ENCODE results near the gene RAPGEF1. TPM values are rescaled to one million over a fixed set of nuclear protein-coding genes. Genes with fewer than 3 reads are reported as not detected.
"Not testable (repeated sequence)": the region's sequence is repeated elsewhere in the genome, so short reads cannot be mapped to it uniquely, and the experiment has no call there.

The RAPGEF1 gene
- polyA plus RNA-seq, 4 donors: 36.8 to 41.5 (median 40.2) TPM

DNA sequence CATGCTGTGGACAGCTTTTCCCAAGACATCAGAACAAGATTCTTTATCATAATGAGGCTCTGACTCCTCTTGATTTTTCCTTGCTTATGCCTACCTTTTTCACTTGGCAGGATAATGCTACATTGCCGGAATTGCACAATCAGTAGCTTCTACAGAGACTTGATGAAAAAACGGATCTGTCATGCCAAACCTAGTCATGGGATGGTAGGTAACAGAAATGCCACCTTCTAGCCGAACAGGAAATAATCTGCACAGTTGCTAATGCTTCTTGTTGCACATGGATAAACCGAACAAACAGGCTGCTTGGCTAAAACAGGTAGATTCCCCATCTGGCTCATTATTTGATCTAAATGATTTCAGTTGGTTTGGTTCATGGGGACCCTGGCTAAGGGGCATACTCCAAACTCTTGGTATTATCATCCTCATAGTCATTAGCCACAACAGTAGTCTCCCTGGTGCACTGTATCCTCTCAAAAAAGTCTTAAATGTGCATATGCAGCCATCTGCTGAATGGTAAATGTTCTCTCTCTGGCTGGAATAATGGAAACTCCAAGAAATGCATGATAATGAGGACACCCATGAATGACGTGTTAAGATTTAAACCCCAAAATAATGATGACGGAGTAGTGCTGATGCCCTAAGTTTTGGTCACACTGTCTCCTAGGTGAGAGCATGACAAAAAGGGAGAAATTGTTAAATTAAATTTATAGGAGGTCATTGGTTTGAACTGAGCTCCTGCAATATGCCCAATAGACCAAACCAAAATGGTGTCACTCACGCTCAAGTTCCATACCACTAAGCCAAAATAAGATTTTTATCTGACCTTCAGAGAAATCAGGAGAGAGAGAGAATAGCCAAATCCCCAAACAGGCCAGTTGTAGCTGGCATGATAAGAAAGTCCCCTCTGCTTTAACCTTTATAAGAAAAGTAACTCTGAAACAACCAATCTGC lies 47.0 kb downstream of the RAPGEF1 start:
- no peak for DNase-seq (ENCODE audit: low read depth in 4 of 4, low spot score in 2 of 4)

DNA sequence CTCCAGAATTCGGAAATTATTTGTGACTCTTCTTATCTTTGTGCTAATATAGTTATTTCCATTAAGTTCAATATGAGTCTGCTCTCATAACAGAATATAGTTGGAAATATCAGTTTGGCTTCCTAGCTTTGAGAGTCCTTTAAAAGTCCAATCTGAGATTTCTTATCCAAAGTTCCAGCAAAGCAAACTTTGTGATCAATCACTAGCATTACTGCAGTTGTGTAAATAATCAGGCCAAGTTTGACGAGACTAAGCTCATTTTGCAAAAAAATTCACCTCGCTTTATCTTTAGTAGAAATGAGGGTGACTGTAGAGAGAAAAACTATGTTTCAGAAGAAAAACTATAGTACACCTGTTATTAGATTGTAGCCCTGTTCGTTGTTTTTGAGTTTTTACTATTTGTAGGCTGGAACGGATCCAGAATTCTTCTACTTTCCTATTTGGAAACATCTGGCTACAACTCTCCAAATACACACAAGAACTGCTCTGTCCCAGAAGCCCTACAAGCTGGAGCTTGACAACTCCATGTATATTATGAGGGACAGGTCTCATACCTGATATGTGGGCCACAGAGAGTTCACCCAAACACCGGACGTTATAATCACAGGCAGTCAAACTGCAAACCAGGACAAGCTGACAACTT lies 47.8 kb downstream of the RAPGEF1 start:
- DNase-seq (ENCODE audit: low read depth in 4 of 4, low spot score in 2 of 4): no peak

DNA sequence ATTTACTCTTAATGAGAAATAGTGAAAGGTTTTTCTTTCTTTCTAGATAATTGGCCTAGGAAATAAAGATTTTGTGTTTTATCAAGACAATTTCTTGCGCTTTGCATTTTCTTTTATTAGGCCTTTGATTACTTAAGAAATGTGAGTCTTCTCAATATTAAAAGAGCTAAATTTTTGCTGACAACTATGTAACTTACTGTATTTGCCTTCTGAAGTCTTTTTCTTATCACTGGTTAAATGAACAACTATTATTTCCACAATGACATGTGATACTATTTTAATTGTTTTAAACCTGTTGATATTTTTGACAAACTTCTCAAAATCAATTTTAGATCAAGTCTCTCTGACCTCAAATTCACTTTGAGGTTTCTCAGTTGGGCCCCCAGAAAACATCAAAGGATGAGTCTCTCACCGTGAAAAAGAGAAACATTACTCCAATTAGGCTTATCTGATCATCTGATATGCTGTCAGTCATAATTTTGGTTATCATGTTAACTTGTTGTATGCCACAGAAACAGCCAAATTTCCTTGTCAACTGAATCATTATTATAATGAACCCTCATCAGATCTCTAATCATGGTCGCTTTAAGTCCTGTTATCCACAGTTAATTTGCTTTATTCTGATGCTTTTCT lies 48.8 kb downstream of the RAPGEF1 start:
- DNase-seq (ENCODE audit: low read depth in 4 of 4, low spot score in 2 of 4): no peak

DNA sequence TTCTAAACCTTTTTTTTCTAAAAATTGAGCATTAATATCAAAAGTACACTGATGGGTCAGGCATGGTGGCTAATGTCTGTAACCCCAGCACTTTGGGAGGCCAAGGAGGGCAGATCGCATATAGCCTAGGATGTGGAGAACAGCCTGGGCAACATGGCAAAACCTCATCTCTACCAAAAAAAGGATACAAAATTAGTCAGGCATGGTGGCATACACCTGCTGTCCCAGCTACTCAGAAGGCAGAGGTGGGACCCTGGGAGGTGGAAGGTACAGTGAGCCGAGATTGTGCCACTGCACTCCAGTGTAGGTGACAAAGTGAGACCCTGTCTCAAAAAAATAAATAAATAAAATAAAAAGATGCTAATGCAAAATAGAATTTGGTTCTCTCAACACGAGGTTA lies 49.4 kb downstream of the RAPGEF1 start:
- DNase-seq (ENCODE audit: low read depth in 4 of 4, low spot score in 2 of 4): no peak

DNA sequence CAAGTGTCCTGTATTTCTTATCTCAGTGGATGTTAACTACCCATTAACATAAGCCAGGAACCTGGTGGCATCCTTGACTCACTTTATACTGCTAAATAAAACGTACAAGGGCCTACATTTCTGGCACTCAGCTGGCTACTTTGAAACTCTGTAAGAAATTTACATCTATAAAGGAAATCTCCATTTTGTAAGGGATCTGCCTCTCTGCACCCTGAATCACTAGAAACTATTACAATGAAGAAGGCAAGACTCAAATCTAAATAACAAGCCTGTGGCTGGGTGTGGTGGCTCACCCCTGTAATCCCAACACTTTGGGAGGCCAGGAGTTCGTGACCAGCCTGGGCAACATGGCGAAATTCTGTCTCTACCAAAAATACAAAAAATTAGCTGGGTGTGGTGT lies 51.5 kb downstream of the RAPGEF1 start:
- DNase-seq (ENCODE audit: low read depth in 4 of 4, low spot score in 2 of 4): no peak

DNA sequence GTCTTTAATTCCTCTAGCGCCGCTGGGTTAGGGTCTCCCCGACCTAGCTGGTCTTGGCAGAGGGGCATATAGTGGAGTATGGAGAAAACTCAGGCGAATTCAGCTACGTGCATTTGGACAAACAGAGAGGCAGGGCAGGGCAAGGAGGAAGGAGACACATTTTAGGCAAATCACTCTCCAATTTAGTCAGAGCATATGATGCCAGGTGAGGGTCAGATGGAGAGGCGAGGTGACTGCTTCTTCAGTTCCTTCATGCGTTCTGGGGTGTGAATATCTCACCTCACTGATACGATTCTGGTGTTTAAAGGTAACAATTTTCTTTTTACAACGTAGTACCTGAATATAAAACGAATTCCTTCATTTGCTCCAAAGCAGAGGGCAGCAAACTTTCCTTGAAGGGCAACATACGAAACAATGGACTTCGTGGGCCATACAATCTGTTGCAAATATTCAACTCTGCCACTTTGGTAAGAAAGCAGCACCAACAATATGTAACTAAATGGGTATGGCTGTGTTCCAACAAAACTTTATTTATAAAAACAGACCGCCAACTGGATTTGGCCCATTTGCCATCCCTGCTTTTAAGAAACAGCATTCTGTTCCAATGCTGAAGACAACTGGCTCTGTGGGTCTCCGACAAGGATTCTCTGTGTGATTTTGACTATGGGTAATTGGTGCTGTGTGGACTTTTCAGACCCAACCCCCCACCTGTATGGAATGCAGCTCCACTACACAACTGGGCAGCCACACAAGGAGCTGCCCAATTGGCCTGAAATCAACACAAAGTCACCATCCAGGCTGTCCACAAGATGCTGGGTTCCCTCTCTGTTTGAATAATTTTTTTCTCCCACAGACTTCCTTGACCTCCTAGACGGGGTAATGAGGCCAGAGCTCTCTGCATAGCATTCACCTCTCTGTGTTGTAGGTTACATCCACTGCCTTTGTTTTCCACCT lies 53.8 kb downstream of the RAPGEF1 start:
- no peak for DNase-seq (ENCODE audit: low read depth in 4 of 4, low spot score in 2 of 4)

DNA sequence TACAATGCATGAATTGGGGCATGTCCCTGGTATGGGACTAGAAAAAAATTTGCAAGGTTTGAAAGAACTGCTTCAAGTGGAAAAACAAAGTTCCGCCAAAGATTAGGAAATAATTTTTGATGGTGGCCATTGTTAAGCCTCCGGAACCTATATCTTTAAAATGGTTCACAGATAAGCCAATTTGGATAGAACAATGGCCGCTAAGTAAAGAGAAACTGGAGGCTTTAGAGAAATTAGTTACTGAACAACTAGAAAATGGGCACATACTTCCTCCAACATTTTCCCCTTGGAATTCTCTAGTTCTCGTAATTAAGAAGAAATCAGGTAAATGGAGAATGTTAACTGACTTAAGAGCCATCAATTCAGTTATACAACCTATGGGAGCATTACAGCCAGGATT lies 56.8 kb downstream of the RAPGEF1 start:
- DNase-seq (ENCODE audit: low read depth in 4 of 4, low spot score in 2 of 4): not testable (repeated sequence)

DNA sequence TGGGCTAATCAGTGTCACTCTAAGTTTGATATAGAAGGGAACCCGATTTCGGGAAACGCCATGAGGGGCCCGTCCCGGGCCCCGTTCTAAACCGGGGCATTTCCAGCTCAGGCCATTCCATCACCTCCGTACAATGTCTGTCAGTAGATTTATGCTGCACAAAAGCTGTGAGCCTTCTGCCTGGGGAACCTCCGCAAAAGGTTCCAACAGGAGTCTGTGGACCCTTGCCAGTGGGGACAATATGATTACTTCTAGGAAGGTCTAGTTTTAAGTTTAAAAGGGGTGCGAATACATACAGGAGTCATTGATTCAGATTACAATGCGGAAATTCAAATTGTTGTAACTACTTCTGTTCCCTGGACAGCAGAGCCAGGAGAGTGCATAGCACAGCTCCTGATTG lies 57.6 kb downstream of the RAPGEF1 start:
- DNase-seq (ENCODE audit: low read depth in 4 of 4, low spot score in 2 of 4): no peak

DNA sequence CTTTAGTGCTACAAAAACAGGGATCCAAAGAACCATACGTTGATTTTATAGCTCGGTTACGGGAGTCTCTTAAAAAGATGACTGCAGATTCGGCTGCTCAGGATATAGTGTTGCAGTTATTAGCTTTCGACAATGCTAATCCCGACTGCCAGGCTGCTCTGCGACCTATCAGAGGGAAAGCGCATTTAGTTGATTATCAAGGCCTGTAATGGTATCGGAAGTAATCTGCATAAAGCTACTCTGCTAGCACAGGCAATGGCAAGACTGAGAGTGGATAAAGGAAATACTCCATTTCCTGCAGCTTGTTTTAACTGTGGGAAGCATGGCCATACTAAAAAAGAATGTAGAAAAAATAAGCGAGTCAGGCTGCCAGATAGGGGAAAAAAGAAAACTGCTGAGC lies 58.0 kb downstream of the RAPGEF1 start:
- DNase-seq (ENCODE audit: low read depth in 4 of 4, low spot score in 2 of 4): not testable (repeated sequence)

DNA sequence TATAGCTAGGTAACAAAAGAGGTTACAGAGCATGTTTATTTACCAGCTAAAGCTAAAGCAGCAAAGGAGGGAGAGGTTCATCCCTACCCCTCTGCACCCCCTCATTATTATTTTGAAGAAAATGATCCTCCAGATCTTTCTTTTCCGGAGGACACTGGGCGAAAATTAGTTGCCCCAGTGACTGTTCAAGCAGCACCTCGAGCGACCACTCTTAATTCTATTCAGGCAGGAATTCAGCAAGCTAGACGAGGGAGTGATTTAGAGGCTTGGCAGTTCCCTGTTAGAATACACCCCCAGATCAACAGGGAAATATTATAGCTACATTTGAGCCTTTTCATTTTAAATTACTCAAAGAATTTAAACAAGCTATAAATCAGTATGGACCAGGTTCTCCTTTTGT lies 58.8 kb downstream of the RAPGEF1 start:
- DNase-seq (ENCODE audit: low read depth in 4 of 4, low spot score in 2 of 4): not testable (repeated sequence)

DNA sequence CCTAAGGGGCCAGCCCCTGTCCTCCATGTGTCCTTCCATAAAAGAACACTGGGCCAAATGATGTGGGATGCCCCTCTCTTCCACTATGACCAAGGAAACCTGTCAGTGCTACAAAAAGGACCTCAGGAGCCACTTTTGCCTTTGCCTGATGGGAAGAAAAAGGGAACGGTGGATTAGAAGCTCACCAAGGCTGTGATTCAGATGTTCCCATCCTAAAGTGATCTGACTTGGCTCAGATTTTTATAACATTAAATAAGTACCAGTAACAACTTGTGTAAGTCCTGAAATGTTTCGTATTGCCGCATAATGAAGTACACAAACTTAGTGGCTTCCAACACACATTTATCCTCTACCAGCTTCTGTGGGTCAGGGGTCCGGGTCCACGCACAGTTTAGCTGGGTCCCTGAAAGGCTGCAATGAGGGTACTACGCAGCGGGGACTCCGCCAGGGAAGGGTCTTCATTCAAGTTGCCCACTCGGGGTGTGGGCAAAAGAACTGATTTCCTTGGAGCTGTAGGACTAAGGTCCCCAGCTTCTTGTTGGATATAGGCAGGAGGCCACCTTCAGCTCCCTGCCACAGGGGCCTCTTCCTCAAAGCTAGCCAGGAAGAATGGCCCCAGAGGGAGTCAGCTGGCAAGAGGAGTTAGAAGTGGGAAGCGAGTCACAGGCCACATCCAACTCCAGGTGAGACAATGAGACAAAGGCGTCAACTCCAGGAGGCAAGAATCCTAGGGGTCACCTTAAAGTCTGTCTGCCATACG lies 60.4 kb downstream of the RAPGEF1 start:
- DNase-seq (ENCODE audit: low read depth in 4 of 4, low spot score in 2 of 4): no peak

DNA sequence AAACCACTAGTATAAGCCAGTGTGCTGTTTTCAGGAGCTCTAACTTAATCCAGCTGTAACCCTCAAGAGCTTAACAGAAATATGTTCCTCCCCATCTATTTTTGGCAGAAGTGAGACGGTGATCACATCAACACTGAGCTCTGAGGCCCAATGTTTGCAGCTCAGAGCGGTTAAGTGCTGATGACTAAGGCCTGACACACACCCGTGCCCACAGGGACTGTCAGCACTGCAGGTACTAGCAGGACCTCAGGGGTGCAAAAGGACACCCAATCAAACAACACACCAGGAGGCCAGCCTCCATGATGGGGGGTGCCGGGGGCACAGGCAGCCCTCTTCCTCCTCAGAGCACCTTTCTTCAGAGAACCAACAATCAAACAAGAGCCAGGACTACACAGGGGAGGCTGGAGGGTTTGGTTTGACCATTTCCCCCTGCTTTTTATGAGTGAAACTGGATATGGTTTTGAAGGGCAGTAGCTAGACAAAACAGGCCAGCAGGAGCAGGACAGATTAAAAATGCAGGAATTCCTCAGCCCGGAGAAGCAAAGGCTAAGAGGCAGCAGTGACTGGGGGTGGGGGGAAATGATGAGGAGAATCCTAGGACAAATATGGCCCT lies 61.3 kb downstream of the RAPGEF1 start:
- no peak for DNase-seq (ENCODE audit: low read depth in 4 of 4, low spot score in 2 of 4)

DNA sequence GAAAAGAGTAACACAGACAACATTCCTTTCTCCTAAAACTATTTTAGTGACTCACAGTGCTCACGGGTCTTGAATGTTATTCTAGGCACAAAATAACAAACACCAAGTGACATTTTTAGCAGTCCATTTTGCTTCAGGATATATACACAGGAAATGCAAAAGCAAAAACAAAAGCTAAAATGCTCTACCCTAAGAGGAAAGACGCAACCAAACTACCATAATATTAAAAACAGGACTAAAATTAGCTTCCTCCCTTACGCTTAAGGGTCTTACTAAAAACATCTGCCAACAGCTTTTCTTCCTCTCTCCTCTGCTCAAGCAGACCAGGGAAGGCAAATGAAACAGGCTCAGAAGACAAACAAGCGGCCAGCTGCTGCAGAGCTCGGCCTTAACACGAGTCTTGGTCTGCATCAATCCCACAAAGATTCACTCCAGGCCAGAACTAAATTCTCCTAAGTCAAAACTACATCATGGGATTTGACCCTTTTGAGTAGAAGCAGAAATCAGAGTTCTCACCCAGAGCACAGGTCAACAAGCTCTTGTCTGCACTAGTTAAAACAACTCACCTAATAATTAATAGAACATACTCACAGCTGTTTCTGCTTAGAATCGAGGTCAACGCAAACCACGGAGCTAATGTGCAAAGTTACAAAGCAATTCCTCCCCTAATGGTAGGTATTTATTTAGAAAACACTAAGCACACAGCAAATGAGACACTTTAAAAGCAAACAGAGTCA lies 62.3 kb downstream of the RAPGEF1 start:
- DNase-seq (ENCODE audit: low read depth in 4 of 4, low spot score in 2 of 4): peak in 1 of 4 donors; percentile 51

DNA sequence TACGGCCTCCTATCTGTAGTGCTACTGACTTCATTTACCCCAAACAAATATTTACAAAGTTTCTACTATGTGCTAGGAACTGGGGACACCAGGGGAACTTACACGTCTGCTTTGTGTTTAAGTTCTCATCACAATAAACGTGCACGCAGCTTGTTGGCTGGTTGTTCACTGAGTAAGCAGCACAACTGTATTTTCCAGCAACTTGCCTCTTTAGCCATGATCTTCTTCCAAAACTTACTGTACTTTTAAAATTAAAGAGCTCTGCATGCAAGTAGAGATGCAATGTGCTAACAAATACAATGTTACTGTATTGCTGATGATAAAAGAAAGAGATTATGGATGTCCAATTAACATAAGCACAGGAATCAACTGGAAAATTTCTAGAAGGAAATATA lies 62.8 kb downstream of the RAPGEF1 start:
- no peak for DNase-seq (ENCODE audit: low read depth in 4 of 4, low spot score in 2 of 4)

DNA sequence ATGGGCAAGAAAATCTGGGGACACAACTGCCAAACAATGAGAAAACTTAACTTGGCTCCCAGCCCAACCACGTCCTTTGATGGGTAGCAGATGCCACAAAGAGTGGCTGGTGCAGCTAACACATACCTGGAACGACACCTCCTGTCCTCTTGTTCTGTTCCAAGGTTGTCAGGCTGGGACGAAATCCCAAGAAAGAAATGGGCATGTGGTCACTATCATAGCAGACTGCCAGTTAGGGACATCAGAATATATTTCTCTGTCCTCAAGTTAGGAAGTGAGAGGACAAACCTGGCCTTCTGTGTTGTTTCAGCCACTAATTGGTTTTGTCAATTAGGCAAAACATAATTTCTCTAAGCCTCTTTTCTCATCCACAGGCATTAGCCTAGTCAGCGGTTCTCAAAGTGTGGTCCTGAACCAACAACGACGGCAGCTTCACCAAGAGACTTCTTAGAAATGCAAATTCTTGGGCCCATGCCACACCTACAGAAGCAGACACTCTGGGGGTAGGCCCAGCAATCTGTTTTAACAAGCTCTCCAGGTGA lies 63.4 kb downstream of the RAPGEF1 start:
- no peak for DNase-seq (ENCODE audit: low read depth in 4 of 4, low spot score in 2 of 4)

DNA sequence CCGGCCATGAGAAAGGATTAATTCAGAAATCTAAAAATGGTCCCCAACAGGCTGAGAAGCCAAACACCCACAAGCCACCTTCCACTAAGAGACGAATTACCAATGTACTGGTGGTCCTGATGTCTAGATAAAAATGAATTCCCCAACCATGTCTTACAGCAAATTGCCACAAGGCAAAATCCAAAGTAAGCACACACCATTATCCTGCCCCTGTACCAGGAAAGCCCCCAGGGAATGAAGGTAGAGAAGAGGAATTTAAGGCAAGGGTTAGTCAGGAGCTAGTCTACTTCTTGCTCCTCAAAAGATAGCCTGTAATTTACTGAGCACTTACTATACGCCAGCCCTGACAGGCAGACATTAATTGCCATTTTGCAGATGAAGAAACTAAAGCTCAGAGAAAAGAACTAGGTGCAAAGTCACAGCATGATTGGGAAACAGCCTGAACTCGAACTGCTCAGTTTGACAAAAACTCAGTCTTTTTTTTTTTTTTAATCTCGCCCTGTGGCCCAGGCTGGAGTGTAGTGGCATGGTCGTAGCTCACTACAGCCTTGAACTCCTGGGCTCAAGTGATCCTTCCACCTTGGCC lies 64.3 kb downstream of the RAPGEF1 start:
- no peak for DNase-seq (ENCODE audit: low read depth in 4 of 4, low spot score in 2 of 4)

DNA sequence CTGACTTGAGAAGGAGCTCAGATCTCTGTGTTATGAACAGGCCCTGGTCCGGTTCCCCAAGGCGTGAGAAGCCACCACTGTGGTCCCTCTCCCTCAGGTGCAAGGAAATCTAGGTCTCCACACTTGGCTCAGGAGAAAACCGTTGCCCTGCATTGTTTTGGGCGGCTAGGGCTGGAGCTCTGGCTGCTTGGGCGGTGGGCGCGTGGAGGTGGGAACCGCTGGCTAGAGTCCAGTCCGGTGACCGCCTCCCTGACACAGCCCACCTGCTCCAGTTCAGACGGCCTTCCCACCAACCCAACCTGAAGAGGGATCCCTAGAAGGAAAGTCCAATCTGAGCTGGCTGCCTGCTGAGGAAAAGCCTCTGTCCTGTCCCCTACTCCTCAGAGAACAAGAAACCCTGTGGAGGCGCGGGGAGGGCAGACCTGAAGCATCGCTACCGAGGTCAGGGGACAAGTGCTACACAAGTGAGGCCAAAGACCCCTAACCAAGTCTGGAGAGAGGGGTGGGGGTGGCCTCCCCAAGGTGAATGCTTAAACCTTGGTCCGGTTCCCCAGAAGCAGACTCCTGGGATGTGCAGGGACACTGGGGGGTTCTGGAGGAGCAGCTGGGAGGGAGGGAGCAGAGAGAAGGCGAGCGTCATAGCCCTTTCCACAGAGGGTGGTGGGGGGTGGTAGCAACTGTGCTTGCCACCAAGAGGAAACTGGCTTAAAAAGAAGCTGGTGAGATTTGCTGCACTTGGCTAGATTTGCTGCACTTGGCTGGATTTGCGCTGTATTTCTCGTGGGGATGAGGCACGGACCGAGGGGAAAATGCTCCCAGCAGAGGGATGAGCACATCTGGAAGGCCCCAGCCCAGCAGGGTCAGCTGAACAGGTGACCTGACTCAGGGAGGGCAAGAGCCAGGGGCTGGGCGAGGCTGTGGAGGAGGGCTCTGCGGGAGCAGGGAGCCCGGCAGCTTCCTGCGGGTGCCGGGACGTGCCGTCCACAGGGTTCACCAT lies 65.2 kb downstream of the RAPGEF1 start:
- DNase-seq (ENCODE audit: low read depth in 4 of 4, low spot score in 2 of 4): no peak

Data from left renal cortex interstitium (tissue), 4 donors.